ENCODE data around the gene RWDD3.

RWDD3 gene

DNA sequence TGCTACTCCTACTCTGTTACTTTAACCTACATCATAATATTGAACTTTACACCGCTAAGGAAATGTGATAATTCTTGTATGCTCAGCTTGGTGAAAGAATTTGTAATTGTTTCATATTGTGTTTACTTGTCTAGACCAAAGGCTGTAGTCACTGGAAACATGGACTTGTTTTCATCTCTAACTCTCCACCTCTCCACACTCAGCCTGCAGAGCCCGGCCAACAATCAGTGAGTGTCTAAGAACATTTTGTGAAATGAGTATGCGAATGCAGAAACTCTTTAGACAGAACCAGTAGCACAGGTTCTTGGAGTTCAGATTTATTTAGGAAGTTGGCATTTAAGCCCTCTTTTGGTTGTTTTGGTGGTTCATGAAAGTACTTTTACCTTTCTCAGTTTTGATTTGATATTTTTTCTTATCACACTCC lies 3.2 kb upstream of the RWDD3 start:
- DNase-seq: no peak

DNA sequence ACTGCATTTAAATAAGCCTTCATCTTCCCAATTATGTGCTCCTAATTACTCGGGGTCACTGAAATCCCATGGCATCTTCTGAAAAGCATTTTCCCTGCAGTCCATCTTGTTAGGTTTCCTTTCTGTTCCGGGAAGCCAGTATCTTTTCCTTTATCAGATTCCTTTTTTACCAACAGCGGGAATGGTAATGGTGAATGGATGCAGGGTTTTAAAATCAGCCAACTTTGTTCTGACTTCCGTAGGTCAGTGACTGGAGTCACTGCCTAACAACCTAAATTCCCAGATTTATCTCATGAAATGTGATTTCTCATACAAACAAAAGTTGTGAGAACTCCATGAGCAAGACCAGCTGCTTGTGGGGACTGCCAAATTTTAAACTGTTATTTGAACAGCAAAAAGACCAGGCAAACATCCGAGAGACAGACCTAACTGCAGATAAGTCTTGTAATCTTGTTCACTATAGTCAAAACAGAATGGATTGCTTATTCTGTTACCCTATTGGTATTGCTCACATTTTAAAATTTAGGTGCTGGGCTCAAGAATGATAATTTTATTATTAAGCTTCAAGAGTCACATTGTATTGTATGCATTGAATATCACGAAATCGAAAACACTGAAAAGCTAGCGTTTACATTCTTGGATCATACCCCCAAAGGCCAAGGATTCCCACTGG lies 1.2 kb upstream of the RWDD3 start:
- no peak for DNase-seq

DNA sequence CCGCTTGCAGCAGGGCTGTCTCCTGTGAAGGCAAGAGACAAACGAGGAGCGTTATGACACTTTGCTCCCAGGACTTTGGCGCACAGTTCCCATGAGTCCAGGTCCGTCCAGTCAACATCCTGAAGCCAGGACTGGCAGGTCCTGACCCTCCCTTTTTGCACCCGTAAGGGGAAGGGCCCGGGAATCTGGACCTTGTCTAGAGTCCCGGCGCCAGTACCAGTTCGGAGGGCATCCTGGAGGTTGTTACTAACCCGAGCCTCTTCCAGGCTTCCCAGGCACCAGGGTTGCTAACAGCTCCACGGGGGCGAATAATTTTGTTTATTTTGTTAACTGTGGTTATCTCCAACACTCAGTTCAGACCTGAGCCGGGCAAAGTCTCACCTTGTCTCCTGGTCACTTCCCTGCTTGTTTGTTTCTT lies 682 bp upstream of the RWDD3 start:
- no peak for DNase-seq

DNA sequence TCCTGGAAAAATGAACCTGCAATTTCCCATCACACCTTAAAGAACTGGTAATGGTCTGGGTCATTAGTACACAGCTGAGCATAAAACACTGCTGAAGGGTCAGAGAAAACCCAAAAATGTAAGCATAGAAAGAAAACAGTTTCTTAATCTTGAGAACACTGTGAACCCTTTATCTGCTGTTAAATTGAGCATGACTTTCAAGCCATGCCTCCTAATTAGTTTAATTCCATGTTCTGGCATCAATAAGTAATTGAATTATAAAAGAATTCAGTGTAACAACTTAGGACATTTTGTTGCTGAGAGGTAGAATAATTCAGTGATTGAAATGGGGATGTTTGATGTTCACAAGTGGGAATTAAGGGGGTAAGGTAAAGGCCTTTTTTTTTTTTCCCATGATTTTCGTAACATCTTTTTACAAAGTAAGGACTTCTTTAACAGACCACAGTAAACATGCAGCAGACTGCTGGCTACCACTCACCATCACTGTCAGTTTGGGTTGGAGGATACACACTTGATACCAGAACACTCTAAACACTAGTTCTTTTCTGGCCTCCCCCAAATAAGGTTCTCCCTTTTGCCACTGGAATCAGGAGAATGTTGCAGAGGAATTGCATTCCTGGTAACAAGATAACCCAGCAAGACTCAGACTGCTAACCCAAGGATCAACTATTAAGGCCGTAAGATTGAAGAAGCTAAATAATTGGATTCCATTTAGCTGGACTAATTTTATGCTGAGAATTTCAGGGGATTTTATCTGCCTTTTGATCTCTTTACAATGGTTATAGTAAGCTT lies 3.0 kb downstream of the RWDD3 start:
- DNase-seq: no peak

DNA sequence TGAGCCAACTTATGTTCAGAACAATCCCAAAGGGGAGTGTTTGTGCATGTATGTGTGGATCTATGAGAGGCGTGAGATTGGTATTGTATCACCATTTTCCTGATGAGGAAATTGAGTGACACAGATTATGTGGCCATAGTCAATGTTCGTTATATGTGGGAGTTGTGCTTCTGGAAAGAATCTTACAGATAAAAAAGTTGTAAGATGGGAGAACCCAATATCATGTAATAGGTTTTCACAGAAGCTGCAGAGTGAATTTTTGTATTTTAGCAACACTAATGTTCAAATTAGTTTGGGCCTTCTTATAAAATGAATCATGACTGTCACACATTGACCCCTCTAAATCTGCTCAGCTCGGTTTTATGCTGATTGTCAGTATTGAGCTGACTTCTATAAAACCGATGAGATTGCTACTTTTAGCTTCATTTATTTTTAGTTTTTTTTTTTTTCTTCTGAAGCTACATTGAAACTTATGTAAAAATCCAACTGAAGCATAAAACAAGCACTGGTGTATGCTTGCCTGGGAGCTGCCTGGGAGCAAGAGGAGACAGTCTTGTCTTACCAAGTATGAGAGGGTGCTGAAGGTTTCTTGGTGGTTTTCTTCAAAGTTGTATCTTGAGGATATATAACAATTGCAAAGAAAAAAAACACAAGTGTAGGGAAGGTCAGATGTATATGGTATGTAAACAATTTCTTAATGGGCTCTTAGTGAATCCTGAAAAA lies 4.1 kb downstream of the RWDD3 start:
- DNase-seq: no peak

DNA sequence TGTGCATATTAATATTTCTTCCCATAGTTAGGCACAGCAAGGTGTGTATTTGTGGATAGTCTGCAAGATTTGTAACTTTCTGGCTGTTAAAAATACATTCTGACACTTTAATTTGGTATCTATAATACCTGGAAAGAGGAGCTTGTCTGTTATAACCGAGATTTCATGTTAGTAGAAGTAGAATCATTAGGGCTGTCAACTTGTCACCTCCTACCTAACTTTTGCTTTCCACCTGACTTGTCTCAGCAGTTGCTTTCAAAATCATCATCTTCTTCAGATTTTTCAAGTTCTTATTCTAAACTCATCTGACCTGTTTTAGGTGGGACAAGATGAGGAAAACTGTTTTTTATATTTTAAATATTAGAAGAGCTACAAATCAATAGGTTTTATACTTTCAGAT lies 11.0 kb downstream of the RWDD3 start:
- no peak for DNase-seq

DNA sequence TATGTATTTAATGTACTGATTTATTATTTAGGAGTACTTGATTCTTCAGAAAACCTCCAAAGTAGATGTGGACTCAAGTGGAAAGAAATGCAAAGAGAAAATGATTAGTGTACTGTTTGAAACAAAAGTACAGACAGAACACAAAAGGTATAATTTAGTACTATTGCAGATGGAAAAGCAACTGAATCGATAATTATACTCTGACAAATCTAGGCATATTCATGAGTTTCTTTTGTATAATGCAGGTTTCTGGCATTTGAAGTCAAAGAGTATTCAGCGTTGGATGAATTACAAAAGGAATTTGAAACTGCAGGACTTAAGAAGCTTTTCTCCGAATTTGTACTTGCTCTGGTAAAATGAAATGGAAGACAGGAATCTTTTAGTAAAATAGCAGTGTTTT lies 12.5 kb downstream of the RWDD3 start:
- no peak for DNase-seq

DNA sequence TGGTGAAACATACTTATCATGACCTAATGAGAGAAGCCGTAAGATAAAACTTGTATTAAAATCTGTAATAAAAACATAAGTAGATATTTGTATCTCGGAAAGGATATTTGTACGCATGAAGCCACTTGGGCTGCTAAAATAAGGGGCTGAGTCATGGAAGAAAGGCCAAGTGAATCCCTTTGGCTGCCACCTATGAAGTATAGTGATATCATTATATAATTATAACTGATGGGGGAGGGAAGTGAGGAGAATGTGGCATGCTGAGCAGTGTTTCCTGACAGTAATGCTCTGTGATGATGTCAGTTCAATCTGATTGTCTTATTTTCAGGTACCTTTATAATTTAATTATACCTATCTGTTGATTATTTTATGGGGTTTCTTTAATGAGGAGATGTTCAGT lies 13.6 kb downstream of the RWDD3 start:
- DNase-seq: no peak

DNA sequence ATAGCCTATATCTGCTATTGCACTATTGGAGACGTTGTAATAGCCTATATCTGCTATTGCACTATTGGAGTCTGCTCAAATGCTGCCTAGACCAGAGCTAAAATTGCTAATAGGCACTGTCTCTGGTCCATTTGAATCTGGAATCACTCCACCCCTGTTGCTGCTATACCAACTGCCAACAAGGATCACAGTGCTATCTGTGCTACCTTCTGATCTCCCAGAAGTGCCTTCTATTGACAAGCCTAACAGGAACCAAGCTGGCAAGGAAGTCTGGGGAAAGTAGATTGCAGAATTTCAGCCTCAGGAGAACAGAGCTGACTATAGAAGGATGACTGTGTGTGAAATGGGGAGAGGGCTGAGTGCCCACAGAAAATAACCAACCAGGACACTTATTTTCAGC lies 15.9 kb downstream of the RWDD3 start:
- DNase-seq: no peak

DNA sequence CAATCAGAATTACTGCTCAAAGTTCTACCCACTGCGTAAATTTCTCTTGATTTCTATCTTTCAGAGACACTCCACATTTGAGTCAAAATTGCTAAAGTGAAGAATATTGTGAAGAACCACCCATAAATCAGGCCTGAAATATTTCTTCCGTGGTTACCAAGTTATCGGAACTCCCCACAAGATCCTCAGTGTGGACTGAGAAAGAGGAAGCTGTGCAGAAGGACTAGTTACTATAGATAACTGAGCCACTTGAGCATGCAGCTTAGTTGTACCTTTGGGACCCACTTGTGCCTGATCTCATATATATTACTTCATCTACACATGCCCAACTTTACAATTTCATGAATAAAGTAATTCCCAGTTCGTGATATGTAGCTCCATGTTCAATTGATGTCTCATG lies 18.4 kb downstream of the RWDD3 start:
- DNase-seq: no peak

DNA sequence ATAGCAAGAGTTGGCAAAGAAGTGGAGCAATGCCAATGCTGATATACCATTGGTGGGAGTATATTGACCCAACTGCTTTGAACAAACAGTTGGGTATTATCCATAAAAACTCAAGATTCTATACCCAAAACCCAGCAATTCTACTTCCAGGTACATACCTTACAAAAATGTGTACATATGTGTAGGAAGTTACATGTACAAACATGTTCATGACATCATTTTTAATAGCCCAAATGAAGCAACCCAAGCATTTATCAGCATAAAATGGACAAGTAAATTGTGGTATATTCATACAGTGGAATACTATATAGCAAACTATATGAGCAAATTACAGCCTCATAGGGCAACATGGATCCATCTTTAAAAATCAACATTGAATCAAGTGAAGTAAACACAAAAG lies 20.9 kb downstream of the RWDD3 start:
- no peak for DNase-seq

DNA sequence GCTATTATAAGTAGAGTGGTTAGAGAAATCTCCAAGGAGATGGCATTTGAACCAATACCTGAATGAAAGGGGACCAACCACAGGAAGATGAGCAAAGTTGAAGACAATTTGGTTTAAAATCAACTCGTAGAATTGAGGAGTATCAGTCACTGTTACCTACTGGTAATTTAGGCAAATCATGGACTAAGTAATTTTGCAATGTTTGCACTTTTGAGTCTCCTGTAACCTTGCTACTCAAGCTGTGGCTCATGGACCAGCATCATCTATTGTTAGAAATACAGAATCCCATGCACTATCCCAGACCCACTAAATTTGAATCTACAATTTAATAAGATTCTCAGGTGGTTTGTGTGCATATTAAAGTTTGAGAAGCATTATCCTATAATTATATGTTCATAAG lies 21.8 kb downstream of the RWDD3 start:
- DNase-seq: no peak

DNA sequence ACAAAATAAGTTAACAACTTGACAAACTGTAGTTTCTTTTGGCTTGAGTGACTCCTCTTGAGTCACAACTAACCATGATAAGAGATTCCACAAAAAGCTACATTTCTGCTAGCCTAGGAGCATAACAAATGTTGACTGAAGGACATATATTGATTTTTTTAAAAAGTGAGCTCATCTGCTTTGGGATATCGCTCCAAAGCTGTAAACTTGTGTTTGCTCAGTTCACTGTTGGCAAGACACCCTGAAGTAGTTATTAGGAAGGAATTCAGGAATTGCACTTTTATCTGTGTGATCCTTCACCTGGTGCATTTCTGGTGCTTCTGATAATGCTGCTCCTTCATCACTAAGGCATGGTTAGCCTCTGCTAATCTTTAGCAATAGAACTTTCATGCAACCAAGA lies 23.7 kb downstream of the RWDD3 start:
- no peak for DNase-seq

DNA sequence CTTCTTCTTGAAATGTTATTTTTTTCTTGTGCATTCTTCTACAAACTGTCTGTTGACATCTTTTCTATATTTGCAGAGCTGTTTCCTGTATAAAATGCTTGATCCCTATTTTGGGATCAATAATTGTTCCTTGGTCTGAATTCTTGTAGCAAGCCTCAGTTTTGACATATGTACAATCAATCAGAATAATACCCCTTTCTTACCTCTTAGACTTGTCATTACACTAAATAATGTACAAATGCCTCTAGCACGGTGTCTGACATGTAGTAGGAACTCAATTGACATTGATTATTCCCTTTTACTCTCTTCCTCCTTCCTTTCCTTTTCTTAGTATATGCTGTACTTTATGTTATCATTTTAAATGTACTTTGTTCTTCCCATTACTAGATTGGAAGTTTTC lies 25.2 kb downstream of the RWDD3 start:
- DNase-seq: no peak

DNA sequence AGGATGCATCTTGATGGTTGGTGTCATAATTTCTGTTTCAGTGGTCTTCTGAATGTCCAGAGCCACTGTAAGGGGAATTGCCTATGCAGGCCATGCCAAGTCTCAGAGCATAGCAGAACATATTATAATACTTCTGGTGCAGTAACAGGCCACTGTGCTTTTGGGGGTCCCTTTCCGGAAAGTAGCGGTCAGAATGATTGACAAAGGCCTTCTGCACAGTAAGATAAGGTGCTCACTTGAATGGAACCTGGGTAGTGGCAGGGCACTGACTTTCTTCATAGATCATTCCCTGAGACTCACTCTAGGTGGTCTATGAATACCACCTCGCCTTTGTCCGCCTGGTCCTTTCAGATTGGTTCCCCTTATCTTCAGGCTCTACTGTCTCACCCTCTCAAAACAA lies 28.9 kb downstream of the RWDD3 start:
- DNase-seq: no peak

DNA sequence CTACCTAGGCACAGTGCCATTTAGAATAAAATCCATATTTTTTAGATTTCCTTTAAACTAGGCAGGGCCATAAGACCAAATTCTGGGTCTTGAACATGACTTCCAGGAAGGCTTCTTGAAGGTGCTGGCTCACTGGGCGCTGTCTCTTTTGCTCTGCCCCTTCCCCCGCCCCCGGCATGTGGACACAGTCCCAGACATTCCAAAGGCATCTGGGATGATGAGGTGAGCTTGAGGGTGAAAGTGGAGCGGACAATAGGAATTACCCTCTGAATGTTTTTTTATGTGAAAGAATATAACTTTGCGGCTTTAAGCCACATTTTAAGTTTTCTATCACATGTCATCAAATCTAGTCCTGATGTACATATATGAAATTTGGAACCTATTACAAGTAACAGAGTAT lies 29.4 kb downstream of the RWDD3 start:
- no peak for DNase-seq

DNA sequence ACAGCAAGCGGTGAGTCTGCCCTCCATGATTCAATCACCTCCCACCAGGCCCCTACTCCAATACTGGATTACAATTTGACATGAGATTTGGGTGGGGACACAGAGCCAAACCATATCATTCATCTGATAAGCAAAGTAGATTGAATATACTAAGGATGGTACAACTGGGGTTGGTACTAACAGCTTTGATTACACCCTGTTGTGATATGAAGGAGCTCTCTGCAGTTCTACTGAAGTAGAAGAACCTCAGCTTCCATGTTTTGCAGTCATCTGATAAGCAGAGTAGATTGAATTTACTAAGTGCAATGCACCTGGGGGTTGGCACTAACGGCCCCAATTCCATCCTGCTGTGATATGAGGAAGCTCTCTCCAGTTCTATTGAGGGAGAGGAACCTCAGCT lies 31.1 kb downstream of the RWDD3 start:
- DNase-seq: no peak

DNA sequence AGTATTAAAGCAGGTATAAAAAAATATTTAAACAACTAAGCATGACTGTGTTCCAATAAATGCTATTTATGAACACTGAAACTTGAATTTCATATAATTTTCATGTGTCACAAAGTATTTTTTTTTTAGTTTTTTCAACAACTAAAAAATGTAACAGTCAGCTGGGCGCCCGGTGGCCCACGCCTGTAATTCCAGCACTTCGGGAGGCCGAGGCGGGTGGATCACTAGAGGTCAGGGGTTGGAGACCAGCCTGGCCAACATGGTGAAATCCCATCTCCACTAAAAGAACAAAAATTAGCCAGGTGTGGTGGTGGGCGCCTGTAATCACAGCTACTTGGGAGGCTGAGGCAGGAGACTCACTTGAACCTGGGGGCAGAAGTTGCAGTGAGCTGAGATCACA lies 42.4 kb downstream of the RWDD3 start:
- no peak for DNase-seq

DNA sequence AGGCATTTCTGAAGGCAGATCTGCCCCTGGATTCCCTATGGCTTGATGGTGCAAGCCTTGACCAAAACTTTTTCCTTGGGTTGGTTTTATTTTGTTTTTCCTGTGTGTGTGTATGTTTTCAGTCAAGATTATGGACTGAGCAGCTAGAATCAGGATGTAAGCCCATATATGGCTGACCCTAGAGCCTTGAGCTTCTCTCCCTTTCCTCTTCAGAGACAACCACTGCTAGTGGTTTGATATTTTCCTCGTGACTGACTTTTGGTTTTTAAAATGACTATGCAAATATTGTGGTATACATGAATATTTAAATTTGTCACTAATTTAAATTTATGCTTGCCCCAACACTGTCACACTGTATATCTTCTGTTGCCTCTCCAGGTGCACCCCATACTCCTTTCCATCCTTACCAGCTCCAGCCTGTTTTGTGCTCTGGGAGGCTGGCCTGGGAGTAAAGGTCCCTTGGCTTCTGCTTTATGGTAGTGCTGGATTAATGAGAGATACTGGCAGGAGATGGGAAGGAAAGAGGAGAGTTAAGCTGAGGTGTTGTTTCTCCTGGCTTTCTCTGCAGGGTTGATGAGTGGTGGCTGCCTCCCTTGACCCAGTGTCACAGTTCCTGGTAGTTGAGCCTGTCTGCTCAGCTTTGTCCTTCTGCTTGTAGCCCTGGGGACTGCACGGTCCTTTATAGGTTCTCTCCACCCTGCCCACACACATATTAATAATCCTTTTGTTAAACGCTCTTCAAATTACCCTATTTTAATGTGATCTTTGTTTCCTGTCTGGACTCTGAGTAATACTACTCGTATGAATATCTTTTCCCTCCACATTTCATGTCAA lies 44.4 kb downstream of the RWDD3 start:
- DNase-seq: no peak

DNA sequence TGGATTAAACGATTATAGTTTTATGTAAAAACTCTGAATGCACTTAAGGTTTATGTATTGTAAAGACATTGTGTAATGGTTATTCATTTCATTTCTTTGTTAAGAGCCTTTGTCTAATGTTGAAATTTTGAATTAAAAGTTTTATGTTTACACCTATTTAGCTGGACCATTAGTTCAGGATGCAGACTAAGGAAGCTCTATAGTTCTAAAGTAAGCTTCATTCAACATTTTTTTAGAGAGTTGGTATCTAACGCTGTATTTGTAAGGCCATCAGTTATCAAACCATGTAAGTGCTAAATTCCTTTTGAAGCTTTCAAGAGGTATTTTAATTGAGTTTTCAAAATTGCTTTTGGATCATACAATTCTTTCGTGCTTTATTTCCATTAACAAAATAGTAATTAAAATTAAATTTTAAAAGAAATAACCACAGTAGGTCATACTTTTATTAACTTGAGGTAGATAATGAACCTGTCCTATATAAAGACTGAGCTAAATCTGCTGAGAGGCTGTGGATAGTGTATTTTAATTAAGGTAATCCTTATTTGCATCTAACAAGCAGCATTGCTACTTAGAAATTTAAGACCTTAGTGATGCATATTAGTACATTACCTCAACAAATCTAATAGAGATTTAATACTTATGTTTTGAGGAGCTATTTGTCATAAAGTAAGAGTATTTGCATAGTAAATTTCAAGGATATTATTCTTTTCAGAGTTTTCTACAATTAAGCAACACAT lies 47.9 kb downstream of the RWDD3 start:
- no peak for DNase-seq

DNA sequence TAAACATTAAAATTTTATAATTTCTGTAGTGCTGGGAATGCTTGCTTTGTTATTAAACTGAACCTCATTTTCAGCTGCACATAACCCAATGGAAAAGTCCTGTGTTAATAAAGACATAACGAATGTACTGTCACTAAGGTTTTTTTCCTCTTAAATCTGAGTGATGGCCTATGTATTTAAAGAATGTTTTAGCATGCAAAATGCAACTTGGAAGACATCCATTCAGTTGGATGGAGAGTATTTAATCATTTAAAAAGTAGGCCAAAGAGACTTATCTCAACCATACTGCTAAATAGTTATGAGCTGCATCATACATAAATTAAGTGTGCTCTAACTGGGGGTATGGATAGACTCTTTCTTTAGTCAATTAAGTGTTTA lies 48.5 kb downstream of the RWDD3 start:
- DNase-seq: no peak

DNA sequence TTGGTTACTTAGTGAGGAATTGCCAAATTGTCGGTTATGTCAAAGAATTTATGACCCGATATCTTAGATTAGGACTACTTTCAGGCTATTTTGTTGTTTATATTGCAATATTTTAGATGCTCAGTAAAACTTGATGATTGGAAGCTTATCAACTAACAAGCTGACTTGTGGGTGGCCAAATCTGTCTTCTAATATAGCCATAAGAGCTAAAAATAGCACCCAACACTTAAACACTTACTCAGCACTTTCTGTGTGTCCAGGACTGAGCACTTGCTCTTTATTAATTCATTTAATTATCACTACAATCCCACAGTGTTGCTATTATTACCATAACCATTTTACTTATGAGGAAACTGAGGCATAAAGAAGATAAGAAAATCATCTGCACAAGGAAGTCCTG lies 50.4 kb downstream of the RWDD3 start:
- no peak for DNase-seq

DNA sequence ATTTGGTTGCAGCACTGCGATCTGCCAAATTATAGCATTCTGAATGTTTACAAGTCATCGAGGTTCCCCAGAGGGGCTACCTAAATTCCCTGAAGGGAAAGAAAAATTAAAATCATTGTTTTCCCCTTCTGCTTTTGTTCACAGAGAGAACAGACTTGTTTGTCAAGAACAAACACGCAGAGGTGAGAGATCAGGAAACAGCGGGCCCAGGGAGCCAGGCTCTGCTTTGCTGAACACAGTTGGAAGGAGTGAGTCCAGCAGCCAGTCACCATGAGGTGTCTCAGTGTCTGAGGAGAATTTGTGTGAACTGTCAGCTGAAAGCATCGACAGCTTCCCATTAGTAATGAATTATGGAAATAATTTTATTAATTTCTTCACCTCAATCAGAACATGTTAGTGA lies 52.5 kb downstream of the RWDD3 start:
- DNase-seq: no peak
